HuH-7 (cell line): ENCODE measurements around the gene SERTAD4.
"Not testable (repeated sequence)": the region's sequence is repeated elsewhere in the genome, so short reads cannot be mapped to it uniquely, and the experiment has no call there.

Source experiments
- DNase-seq: peaks from one replicate; pipeline ENCODE4 v3.0.0; 2011; ENCODE audit warnings: low spot score

The SERTAD4 gene

GRCh38 chr1:210232511-210233215 is at the start of gene SERTAD4:
Gene SERTAD4 (plus strand): TSS chr1:210232796. CDS start chr1:210237961, 5,165 bp downstream.
- no peak for DNase-seq

GRCh38 chr1:210185063-210185462 is 47.5 kb upstream of the SERTAD4 start:
- DNase-seq, result no peak

GRCh38 chr1:210187849-210188606 is 44.6 kb upstream of the SERTAD4 start:
- not testable (repeated sequence) for DNase-seq

- no peak for DNase-seq
These were observed 43.2 kb upstream of the SERTAD4 start for GRCh38 chr1:210189426-210189825.

- DNase-seq, result no peak
These were observed 36.9 kb upstream of the SERTAD4 start for GRCh38 chr1:210195635-210196160.

DNA sequence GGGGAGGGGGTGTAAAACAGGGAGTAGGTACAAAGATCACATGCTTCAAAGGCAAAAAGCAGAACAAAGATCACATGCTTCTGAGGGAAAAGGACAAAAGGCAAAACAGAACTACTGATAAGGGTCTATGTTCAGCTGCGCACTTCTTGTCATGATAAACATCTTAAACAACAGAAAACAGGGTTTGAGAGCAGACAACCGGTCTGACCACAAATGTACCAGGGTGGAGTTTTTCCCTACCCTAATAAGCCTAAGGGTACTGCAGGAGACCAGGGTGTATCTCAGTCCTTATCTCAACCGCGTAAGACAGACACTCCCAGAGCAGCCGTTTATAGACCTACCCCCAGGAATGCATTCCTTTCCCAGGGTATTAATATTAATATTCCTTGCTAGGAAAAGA is 36.3 kb upstream of the SERTAD4 start:
- not testable (repeated sequence) for DNase-seq

GRCh38 chr1:210198840-210199239 is 33.8 kb upstream of the SERTAD4 start:
- no peak for DNase-seq

- no peak for DNase-seq
These were observed 32.4 kb upstream of the SERTAD4 start for GRCh38 chr1:210200124-210200736.

DNA sequence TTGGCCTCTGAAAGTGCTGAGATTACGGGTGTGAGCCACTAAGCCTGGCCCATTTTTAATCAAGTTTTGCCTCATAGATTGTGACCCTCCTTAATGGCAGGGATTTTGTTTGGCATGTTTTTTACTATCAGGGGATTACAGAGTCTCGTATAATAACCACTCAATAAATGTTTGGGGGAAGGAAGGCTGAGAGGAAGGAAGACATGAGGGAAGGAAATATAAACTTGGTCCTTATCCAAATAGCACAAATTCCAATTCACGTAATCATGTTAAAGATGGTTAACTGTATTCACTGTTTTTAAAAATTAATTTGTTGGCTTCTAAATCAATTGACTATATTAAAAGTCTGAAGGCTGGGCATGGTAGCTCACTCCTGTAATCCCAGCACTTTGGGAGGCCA is 30.9 kb upstream of the SERTAD4 start:
- DNase-seq, result no peak

- DNase-seq, result no peak
These were observed 24.8 kb upstream of the SERTAD4 start for GRCh38 chr1:210207597-210208450.

GRCh38 chr1:210213335-210213734 is 19.3 kb upstream of the SERTAD4 start:
- no peak for DNase-seq

- DNase-seq, result no peak
These were observed 17.8 kb upstream of the SERTAD4 start for GRCh38 chr1:210214573-210215409.

DNA sequence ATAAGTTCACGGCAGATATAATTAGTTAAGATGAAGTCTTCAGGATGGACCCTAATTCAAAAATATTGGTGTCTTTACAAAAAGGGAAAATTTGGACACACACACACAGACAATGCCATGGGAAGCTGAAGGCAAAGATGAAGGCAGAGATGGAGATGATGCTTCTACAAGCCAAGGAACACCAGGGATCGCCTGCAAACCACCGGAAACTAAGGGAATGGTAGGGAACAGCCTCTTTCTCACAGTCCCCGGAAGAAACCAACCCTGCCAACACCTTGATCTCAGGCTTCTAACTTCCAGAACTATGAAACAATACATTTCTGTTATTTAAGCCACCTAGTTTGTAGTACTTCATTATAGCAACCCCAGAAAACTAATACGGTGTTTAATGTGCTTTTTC is 15.1 kb upstream of the SERTAD4 start:
- no peak for DNase-seq

GRCh38 chr1:210218047-210218446 is 14.5 kb upstream of the SERTAD4 start:
- no peak for DNase-seq

DNA sequence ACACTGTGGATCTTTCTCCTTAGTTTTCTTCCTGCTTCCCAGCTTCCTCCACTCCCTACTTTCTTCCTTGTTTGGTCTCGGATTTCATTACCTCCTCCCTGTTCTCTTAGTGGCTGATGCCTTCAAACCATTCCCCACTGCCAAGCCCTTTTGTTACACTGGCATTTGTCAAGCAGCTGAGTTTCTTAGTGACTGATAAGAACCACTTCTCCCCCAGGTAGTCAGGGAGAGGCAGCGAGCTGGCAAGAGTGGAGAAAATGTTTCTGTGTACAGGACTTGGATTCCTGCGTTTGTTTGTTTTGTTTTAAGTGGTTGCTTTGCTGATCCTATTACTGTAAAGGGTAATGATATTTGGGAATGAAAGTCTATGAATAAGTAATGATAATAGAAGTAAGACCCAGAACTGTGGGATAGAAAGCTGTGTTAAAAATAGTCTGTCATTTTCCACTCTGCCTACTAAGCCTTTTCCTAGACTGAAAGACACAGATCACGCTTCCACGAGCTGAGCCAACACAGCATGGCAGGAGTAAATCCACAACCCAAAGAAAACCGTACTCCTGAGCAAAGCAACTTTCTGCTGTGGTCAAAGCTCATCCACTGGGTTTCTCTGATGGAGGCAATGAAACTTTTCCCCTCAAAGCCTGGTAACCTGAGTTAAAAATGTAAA is 10.1 kb upstream of the SERTAD4 start:
- DNase-seq, result no peak

GRCh38 chr1:210223226-210223904 is 9.2 kb upstream of the SERTAD4 start:
- DNase-seq, result no peak

DNA sequence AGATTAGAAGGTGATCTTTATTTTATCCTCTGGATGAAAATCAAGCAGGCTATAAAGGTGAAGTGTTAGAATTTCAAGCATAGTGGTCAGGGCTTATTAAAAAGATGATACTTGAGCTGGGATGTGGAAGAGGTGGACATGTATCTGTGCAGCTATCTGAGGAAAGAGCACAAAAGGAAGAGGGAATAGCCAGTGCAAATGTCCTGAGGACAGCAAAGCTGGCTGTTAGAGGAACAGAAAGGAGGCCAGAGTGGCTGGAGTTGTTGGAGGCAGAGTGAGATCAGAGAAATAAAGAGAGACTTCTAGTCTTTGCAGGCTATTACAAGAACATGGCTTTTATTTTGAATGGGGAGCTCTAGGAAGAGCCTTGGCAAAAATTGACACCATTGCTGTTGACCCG is 4.4 kb upstream of the SERTAD4 start:
- no peak for DNase-seq

GRCh38 chr1:210230149-210230695 is 2.4 kb upstream of the SERTAD4 start:
- no peak for DNase-seq

DNA sequence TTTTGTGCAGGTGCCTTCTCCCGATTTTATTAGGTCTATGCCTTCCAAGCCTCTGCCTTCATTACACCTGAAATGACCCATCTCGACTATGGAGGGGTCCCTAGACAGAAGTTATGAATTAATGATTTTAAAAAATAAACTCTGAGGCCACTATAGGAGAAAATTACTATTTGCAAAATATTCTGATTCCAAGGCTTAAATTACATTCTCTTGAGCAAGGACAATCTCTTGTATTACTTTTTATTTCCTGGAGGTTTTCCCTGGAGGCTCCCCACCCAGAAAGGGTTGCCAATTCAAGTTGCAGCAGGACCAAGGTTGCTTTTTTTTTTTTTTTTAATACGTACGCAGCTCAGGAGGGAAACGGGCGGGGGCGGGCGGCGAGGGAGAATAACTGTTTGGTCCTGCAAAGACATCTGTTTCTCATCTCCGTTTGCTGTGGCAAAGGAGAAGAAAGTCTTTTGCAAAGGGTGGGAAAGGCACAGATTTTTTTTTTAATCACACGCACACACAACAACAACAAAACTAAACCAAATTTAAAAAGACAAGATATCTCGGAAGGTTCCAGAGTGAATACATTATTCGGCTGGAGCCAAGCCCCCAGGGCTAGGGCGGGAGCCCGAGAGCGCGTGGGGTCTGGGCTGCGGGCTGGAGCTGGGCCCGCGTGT is 618 bp upstream of the SERTAD4 start:
- no peak for DNase-seq
